IMR-90 (cell line): Measurements from ENCODE around the gene NUP107.

Experiments
- FOS ChIP-seq: fragments of 150-350 bp; IDR thresholded peaks from 2 replicates; pipeline ENCODE4 v1.6.1; 2016; ENCODE audit warnings: low read depth, low read length
- POLR2A ChIP-seq: IDR thresholded peaks from 2 replicates; pipeline ENCODE4 v1.6.1; 2012; ENCODE audit warnings: mild to moderate bottlenecking, low read depth, low read length
- SMC3 ChIP-seq: fragments of 150-350 bp; IDR thresholded peaks from 2 replicates; pipeline ENCODE4 v1.6.1; 2016; ENCODE audit warnings: low read depth, mild to moderate bottlenecking, antibody characterized with exemption, low read length, moderate library complexity
- TF ChIP-seq, protein P1 (sequence below): conservative IDR thresholded peaks from 2 replicates; pipeline ENCODE4 v1.5.1; 2012; ENCODE audit warnings: mild to moderate bottlenecking, low read depth, low read length, improper control_type of control experiment

GRCh38 chr12:68792952-68793351 lies 106.2 kb downstream of the NUP107 start:
- TF ChIP-seq SMC3 (no peak), POLR2A (no peak), FOS (no peak)
- TF ChIP-seq, protein P1, sequence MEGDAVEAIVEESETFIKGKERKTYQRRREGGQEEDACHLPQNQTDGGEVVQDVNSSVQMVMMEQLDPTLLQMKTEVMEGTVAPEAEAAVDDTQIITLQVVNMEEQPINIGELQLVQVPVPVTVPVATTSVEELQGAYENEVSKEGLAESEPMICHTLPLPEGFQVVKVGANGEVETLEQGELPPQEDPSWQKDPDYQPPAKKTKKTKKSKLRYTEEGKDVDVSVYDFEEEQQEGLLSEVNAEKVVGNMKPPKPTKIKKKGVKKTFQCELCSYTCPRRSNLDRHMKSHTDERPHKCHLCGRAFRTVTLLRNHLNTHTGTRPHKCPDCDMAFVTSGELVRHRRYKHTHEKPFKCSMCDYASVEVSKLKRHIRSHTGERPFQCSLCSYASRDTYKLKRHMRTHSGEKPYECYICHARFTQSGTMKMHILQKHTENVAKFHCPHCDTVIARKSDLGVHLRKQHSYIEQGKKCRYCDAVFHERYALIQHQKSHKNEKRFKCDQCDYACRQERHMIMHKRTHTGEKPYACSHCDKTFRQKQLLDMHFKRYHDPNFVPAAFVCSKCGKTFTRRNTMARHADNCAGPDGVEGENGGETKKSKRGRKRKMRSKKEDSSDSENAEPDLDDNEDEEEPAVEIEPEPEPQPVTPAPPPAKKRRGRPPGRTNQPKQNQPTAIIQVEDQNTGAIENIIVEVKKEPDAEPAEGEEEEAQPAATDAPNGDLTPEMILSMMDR, result no peak
